A549 (cell line): ENCODE data around the gene NEDD4L.

ENCODE experiments used
- CTCF ChIP-seq: fragments of >200 bp; sonication (Bioruptor Twin); formaldehyde crosslinking; IDR thresholded peaks from 3 replicates; pipeline ENCODE4 v1.5.1; 2016
- EP300 ChIP-seq, 2 experiments: fragments of >200 bp; sonication (Bioruptor Twin); formaldehyde crosslinking; IDR thresholded peaks; 2 replicates in 1 of 2; 3 replicates in 1 of 2; pipeline ENCODE4 v1.6.1; 2016 to 2017
- JUN ChIP-seq, 2 experiments: fragments of >200 bp; sonication (Bioruptor Twin); formaldehyde crosslinking; IDR thresholded peaks; 2 replicates in 1 of 2; 3 replicates in 1 of 2; pipeline ENCODE4 v1.6.1; 2016 to 2017
- JUNB ChIP-seq: fragments of >200 bp; sonication (Bioruptor Twin); formaldehyde crosslinking; IDR thresholded peaks from 2 replicates; pipeline ENCODE4 v1.6.1; 2016
- POLR2A ChIP-seq: IDR thresholded peaks from 2 replicates; pipeline ENCODE4 v1.6.1; 2012; ENCODE audit warnings: mild to moderate bottlenecking, low read length
- POLR2AphosphoS2 ChIP-seq: conservative IDR thresholded peaks from 2 replicates; pipeline ENCODE4 v1.6.1; 2012; ENCODE audit warnings: low read length, improper control_type of control experiment, inconsistent platforms
- RAD21 ChIP-seq, 2 experiments: fragments of >200 bp in 1 of 2; sonication (Bioruptor Twin) in 1 of 2; formaldehyde crosslinking in 1 of 2; IDR thresholded peaks in 1 of 2; conservative IDR thresholded peaks in 1 of 2; 2 replicates in 1 of 2; 3 replicates in 1 of 2; pipeline ENCODE4 v1.6.1; 2012 to 2018; ENCODE audit warnings: inconsistent platforms in 1 of 2
- RNF2 ChIP-seq: fragments of 200-600 bp; sonication (generic); IDR thresholded peaks from 2 replicates; pipeline ENCODE4 v1.6.1; 2016; ENCODE audit warnings: low read depth, mild to moderate bottlenecking, antibody characterized with exemption, moderate library complexity, borderline replicate concordance
- SMC3 ChIP-seq: fragments of >200 bp; sonication (Bioruptor Twin); formaldehyde crosslinking; IDR thresholded peaks from 3 replicates; pipeline ENCODE4 v1.6.1; 2018; ENCODE audit warnings: inconsistent platforms
- USF2 ChIP-seq: fragments of 450-650 bp; IDR thresholded peaks from 2 replicates; pipeline ENCODE4 v1.6.1; 2014; ENCODE audit warnings: antibody characterized with exemption
- ZFP36 ChIP-seq: fragments of 450-650 bp; IDR thresholded peaks from 2 replicates; pipeline ENCODE4 v1.6.1; 2014; ENCODE audit warnings: borderline replicate concordance; ENCODE audit not compliant: partially characterized antibody
- ZSCAN20 ChIP-seq: fragments of 250-450 bp; sonication (Bioruptor Pico); IDR thresholded peaks from 2 replicates; pipeline ENCODE4 v1.8.0; 2022; ENCODE audit warnings: mild to moderate bottlenecking, moderate library complexity
- TF ChIP-seq, protein P1 (sequence below): fragments of 200-600 bp; sonication (generic); IDR thresholded peaks from 2 replicates; pipeline ENCODE4 v1.6.1; 2016; ENCODE audit warnings: antibody characterized with exemption, mild to moderate bottlenecking, moderate library complexity
- TF ChIP-seq, protein P2 (sequence below): fragments of 150-350 bp; IDR thresholded peaks from 2 replicates; pipeline ENCODE4 v1.6.1; 2014; ENCODE audit warnings: low read depth, mild to moderate bottlenecking, low read length

DNA sequence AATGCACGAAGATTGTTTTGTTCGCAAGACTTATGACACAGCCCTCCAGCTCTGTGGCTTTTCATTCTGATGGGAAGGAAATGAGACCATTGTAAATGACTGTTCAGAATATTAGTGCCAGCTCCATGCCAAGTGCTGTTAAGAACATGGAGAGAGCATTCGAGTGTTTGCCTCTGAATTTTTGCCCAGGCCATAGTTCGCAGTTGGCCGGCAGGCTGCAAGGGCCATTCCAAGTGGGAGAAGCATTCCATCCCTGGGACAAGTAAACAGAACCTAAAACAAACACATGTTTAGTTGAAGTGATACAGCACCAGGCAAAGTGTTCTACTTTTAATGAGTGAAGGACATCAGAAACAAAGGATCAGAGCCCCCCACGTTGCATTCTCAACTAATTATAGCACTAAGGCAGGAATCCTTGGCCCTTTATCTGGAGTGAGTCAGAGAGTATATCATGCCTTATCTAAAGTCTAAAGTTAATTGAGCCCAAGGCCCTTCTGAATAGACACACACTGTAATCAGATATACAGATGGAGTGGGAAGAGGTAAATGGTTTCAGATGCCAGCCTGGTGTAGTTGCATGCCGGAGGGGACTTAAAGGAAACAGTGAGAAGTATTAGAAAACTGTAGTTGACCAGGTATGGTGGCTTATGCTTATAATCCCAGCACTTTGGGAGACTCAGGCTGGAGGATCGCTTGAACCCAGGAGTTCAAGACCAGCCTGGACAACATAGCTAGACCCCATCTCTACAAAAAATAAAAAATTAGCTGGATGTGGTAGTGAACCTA, 53.3 kb downstream of the NEDD4L start:
- TF ChIP-seq CTCF (no peak), JUN (IDR thresholded peaks at IDR 0.05) (no peak), USF2 (no peak), POLR2A (no peak), ZFP36 (no peak), EP300 (IDR thresholded peaks at IDR 0.05) (no peak), JUNB (no peak), ZSCAN20 (CRISPR knock-in tag) (no peak), RAD21 (conservative IDR thresholded peaks at IDR 0.05 in 1 of 2, IDR thresholded peaks at IDR 0.05 in 1 of 2) (no peak), RNF2 (no peak), SMC3 (no peak), POLR2AphosphoS2 (no peak)
- TF ChIP-seq, protein P1, sequence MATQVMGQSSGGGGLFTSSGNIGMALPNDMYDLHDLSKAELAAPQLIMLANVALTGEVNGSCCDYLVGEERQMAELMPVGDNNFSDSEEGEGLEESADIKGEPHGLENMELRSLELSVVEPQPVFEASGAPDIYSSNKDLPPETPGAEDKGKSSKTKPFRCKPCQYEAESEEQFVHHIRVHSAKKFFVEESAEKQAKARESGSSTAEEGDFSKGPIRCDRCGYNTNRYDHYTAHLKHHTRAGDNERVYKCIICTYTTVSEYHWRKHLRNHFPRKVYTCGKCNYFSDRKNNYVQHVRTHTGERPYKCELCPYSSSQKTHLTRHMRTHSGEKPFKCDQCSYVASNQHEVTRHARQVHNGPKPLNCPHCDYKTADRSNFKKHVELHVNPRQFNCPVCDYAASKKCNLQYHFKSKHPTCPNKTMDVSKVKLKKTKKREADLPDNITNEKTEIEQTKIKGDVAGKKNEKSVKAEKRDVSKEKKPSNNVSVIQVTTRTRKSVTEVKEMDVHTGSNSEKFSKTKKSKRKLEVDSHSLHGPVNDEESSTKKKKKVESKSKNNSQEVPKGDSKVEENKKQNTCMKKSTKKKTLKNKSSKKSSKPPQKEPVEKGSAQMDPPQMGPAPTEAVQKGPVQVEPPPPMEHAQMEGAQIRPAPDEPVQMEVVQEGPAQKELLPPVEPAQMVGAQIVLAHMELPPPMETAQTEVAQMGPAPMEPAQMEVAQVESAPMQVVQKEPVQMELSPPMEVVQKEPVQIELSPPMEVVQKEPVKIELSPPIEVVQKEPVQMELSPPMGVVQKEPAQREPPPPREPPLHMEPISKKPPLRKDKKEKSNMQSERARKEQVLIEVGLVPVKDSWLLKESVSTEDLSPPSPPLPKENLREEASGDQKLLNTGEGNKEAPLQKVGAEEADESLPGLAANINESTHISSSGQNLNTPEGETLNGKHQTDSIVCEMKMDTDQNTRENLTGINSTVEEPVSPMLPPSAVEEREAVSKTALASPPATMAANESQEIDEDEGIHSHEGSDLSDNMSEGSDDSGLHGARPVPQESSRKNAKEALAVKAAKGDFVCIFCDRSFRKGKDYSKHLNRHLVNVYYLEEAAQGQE, result no peak
- TF ChIP-seq, protein P2, sequence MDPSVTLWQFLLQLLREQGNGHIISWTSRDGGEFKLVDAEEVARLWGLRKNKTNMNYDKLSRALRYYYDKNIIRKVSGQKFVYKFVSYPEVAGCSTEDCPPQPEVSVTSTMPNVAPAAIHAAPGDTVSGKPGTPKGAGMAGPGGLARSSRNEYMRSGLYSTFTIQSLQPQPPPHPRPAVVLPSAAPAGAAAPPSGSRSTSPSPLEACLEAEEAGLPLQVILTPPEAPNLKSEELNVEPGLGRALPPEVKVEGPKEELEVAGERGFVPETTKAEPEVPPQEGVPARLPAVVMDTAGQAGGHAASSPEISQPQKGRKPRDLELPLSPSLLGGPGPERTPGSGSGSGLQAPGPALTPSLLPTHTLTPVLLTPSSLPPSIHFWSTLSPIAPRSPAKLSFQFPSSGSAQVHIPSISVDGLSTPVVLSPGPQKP, result no peak
